Measurements from ENCODE around the gene CTNND1. TPM values are rescaled to one million over a fixed set of nuclear protein-coding genes. Genes with fewer than 3 reads are reported as not detected.

The CTNND1 gene
- total RNA-seq, 4 donors from 2014 or later: 165 to 415 (median 374) TPM

DNA sequence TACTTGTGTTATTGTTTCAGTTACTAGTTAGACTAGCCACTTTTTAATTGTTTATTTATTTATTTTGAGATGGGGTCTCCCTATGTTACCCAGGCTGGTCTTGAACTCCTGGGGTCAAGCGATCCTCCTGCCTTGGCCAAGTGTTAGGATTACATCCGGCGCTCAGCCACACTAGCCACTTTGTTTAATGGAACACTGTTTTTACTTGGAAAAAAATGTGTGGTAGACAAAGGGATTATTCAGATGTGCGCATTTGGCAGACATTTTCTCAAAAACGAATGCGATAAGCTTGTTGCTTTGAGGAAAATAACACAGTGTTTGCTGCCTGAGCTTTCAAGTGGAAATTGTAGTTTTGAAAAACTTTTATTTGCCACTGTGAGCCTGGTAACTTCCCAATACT is 51.0 kb downstream of the CTNND1 start:
- Histone ChIP-seq H3K9me3 (no peaks in the 10 kb centered on the region), H3K4me1 (no peaks in the 10 kb centered on the region), H3K27ac (no peak overlapping the region), H3K36me3 (peaks cover 0 to 95% (median 46%) of the 10 kb centered on the region in 4 donors), H3K4me3 (no peak overlapping the region), H3K27me3 (no peaks in the 10 kb centered on the region)
- intact Hi-C loops (cut with DNase I; ENCODE audit: low total_unique reads) (no loop called here), in situ Hi-C loops (cut with MboI; ENCODE audit: low pct_ligation_motif_present in 1 of 4, low pct_unique_long_range_greater_than_20kb in 1 of 4, low sequenced_read_pairs in 3 of 4) (loop anchor here in 2 of 4 donors (25.0 kb wide), 4 partner anchors 125 to 700 kb away; partner anchors contain the start of genes OR5B21 (in 2 of the 2) and UBE2L6 (in 1 of the 2))
- no peak for DNase-seq
- 96% methylated on average over 6 of the region's 6 CpGs; no CpG with 5 or more reads in 1 of the 2 donors for WGBS, 2 donors (ENCODE audit: low coverage in 1 of 2)
- TF ChIP-seq, protein P1, sequence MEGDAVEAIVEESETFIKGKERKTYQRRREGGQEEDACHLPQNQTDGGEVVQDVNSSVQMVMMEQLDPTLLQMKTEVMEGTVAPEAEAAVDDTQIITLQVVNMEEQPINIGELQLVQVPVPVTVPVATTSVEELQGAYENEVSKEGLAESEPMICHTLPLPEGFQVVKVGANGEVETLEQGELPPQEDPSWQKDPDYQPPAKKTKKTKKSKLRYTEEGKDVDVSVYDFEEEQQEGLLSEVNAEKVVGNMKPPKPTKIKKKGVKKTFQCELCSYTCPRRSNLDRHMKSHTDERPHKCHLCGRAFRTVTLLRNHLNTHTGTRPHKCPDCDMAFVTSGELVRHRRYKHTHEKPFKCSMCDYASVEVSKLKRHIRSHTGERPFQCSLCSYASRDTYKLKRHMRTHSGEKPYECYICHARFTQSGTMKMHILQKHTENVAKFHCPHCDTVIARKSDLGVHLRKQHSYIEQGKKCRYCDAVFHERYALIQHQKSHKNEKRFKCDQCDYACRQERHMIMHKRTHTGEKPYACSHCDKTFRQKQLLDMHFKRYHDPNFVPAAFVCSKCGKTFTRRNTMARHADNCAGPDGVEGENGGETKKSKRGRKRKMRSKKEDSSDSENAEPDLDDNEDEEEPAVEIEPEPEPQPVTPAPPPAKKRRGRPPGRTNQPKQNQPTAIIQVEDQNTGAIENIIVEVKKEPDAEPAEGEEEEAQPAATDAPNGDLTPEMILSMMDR (IDR thresholded peaks at IDR 0.05): no peak
- no peak for TF ChIP-seq POLR2AphosphoS5 (IDR thresholded peaks at IDR 0.05)
- no peak for TF ChIP-seq POLR2A (IDR thresholded peaks at IDR 0.05)
- no peak for TF ChIP-seq EP300 (IDR thresholded peaks at IDR 0.05; ENCODE audit: low read depth)

DNA sequence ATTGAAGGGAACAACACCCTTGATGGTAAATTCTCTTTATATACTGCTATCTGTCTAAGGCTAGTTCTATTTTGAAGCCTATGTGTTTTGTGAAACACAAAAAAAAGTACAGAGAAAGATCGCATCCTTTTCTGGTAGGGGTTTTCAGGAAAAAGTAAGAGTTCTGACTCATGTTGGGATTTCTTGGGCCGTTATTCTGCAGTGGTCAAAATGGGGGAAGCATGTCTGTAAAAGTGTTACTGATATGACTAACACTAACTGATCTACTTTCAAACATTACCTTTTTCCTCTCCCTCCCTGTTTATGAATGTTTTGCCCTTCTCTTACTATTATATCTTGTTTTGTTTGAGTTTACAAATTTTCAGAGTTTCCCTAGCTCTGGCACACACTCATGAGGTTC is 53.9 kb downstream of the CTNND1 start:
- in situ Hi-C loops (cut with MboI; ENCODE audit: low pct_ligation_motif_present in 1 of 4, low pct_unique_long_range_greater_than_20kb in 1 of 4, low sequenced_read_pairs in 3 of 4): loop anchor here in 2 of 4 donors (25.0 kb wide), 4 partner anchors 128 to 697 kb away; partner anchors contain the start of genes OR5B21 (in 2 of the 2) and UBE2L6 (in 1 of the 2)
- TF ChIP-seq POLR2AphosphoS5 (IDR thresholded peaks at IDR 0.05) (no peak), POLR2A (IDR thresholded peaks at IDR 0.05) (no peak), EP300 (IDR thresholded peaks at IDR 0.05; ENCODE audit: low read depth) (no peak)
- TF ChIP-seq, protein P1 (IDR thresholded peaks at IDR 0.05): no peak
- H3K36me3 ChIP-seq: peaks cover 0 to 80% (median 36%) of the 10 kb centered on the region in 4 donors
- no peaks in the 10 kb centered on the region for H3K27me3 ChIP-seq
- no peaks in the 10 kb centered on the region for H3K4me1 ChIP-seq
- intact Hi-C loops (cut with DNase I; ENCODE audit: low total_unique reads): no loop called here
- 73 to 76% methylated on average over 2 of the region's 2 CpGs for WGBS, 2 donors (ENCODE audit: low coverage in 1 of 2)
- no peaks in the 10 kb centered on the region for H3K9me3 ChIP-seq
- H3K4me3 ChIP-seq: no peak overlapping the region
- DNase-seq: no peak
- H3K27ac ChIP-seq: no peak overlapping the region

DNA sequence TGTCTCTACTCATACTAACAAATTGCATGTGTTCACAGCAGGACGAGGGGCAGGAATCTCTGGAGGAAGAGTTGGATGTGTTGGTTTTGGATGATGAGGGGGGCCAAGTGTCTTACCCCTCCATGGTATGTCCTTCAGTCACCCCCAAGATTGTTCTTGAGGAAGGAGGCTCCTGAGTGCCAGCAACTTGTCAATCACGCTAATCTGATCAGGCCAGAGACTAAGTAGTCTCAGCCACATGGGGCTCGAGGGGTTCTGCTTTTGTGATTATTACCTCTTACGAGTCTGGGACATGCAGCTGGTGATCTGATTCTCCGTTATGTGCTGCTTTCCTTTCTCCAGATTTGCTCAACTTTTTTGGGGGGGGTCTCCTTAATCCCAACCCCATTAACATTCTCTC is 54.3 kb downstream of the CTNND1 start:
- TF ChIP-seq, protein P1 (IDR thresholded peaks at IDR 0.05): no peak
- TF ChIP-seq POLR2A (IDR thresholded peaks at IDR 0.05): no peak
- no peak for TF ChIP-seq POLR2AphosphoS5 (IDR thresholded peaks at IDR 0.05)
- no peak for TF ChIP-seq EP300 (IDR thresholded peaks at IDR 0.05; ENCODE audit: low read depth)
- Histone ChIP-seq H3K4me1 (no peaks in the 10 kb centered on the region), H3K27me3 (no peaks in the 10 kb centered on the region), H3K36me3 (peaks cover 0 to 76% (median 34%) of the 10 kb centered on the region in 4 donors), H3K9me3 (no peaks in the 10 kb centered on the region), H3K4me3 (no peak overlapping the region), H3K27ac (no peak overlapping the region)
- DNase-seq: no peak
- intact Hi-C loops (cut with DNase I; ENCODE audit: low total_unique reads) (no loop called here), in situ Hi-C loops (cut with MboI; ENCODE audit: low pct_ligation_motif_present in 1 of 4, low pct_unique_long_range_greater_than_20kb in 1 of 4, low sequenced_read_pairs in 3 of 4) (loop anchor here in 2 of 4 donors (25.0 kb wide), 4 partner anchors 129 to 696 kb away; partner anchors contain the start of genes OR5B21 (in 2 of the 2) and UBE2L6 (in 1 of the 2))
- WGBS, 2 donors (ENCODE audit: low coverage in 1 of 2): 78 to 86% methylated on average over 4 to 5 of the region's 5 CpGs

DNA sequence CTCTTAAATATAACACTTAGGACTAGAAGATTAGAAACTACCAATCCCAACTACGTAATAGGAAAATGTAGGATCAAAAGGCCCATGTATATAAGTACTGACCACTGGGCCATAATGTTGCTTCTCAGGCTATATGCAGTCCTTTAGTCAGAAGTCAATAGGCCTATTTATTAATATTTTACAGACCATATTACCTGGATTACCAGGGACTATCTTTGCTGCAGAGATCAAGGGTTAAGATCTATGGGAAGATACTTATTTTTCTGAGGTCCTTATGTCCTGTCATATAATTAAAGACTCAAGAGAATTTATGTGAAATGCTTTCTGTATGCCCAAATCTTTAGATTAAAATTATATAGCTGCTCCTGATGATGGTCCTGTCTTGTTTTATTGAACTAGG is 57.2 kb downstream of the CTNND1 start:
- Histone ChIP-seq H3K9me3 (no peaks in the 10 kb centered on the region), H3K4me1 (no peaks in the 10 kb centered on the region), H3K27me3 (no peaks in the 10 kb centered on the region), H3K27ac (no peak overlapping the region), H3K4me3 (no peak overlapping the region), H3K36me3 (peaks cover 0 to 49% (median 21%) of the 10 kb centered on the region in 4 donors)
- TF ChIP-seq, protein P1 (IDR thresholded peaks at IDR 0.05): no peak
- DNase-seq: no peak
- in situ Hi-C loops (cut with MboI; ENCODE audit: low pct_ligation_motif_present in 1 of 4, low pct_unique_long_range_greater_than_20kb in 1 of 4, low sequenced_read_pairs in 3 of 4): loop anchor here in 2 of 4 donors (25.0 kb wide), 4 partner anchors 132 to 693 kb away; partner anchors contain the start of genes OR5B21 (in 2 of the 2) and UBE2L6 (in 1 of the 2)
- intact Hi-C loops (cut with DNase I; ENCODE audit: low total_unique reads): no loop called here
- 91 to 100% methylated on average over 1 of the region's 1 CpG for WGBS, 2 donors (ENCODE audit: low coverage in 1 of 2)

All from transverse colon (tissue), 4 donors.